ENCODE results near the gene TUFT1. TPM values are rescaled to one million over a fixed set of nuclear protein-coding genes. Genes with fewer than 3 reads are reported as not detected.

The TUFT1 gene
- total RNA-seq, 2 experiments from 2014 or later = 7.2 to 9.6 TPM

DNA sequence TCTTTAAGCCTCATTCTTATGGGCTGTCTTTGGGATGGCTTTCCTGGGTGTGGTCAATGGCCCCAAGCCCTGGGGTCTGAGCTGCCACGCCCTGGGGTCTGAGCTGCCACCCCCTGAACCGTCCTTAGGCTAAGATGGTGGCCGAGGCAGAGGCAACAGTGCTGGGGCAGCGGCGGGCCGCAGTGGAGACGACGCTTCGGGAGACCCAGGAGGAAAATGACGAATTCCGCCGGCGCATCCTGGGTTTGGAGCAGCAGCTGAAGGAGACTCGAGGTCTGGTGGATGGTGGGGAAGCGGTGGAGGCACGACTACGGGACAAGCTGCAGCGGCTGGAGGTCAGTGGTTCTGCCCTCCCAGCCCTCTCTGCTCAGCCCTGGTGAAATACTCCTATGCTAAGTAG, 10.3 kb upstream of the TUFT1 start:
- H3K27me3 Mint-ChIP-seq = no peaks in the 10 kb centered on the region
- no peaks in the 10 kb centered on the region for H3K36me3 Mint-ChIP-seq (ENCODE audit: low read depth)
- peaks cover 3% of the 10 kb centered on the region for H3K4me1 ChIP-seq (ENCODE audit: insufficient read depth, low read length)
- no peak overlapping the region for H3K4me3 ChIP-seq (ENCODE audit: low read length)
- POLR2A ChIA-PET = interaction anchor here (0.6 kb wide), 1 partner anchor 781 kb away, joined by 3 read pairs; no protein-coding TSS in a partner anchor
- H3K27me3 ChIP-seq (ENCODE audit: control insufficient read depth in 1 of 2, insufficient read depth in 2 of 2, low read length in 2 of 2) = no peaks in the 10 kb centered on the region
- no peaks in the 10 kb centered on the region for H3K36me3 ChIP-seq (ENCODE audit: insufficient read depth, low read length)
- H3K4me3 Mint-ChIP-seq = no peak overlapping the region
- no peak for DNase-seq
- H3K27ac ChIP-seq (ENCODE audit: low read depth in 1 of 2, low read length in 2 of 2) = no peak overlapping the region
- no peaks in the 10 kb centered on the region for H3K9me3 ChIP-seq (ENCODE audit: control insufficient read depth in 1 of 2, insufficient read depth in 1 of 2, low read length in 2 of 2)
- H3K4me1 Mint-ChIP-seq (ENCODE audit: low read depth) = no peaks in the 10 kb centered on the region
- TF ChIP-seq, protein P1, sequence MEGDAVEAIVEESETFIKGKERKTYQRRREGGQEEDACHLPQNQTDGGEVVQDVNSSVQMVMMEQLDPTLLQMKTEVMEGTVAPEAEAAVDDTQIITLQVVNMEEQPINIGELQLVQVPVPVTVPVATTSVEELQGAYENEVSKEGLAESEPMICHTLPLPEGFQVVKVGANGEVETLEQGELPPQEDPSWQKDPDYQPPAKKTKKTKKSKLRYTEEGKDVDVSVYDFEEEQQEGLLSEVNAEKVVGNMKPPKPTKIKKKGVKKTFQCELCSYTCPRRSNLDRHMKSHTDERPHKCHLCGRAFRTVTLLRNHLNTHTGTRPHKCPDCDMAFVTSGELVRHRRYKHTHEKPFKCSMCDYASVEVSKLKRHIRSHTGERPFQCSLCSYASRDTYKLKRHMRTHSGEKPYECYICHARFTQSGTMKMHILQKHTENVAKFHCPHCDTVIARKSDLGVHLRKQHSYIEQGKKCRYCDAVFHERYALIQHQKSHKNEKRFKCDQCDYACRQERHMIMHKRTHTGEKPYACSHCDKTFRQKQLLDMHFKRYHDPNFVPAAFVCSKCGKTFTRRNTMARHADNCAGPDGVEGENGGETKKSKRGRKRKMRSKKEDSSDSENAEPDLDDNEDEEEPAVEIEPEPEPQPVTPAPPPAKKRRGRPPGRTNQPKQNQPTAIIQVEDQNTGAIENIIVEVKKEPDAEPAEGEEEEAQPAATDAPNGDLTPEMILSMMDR (IDR thresholded peaks at IDR 0.05) = no peak
- H3K9me3 Mint-ChIP-seq = no peaks in the 10 kb centered on the region
- H3K27ac Mint-ChIP-seq = no peak overlapping the region
- CTCF ChIA-PET = no interaction called here
- intact Hi-C loops (cut with DNase I, micrococcal nuclease) = loop anchor here in 1 of 2 experiments (5.0 kb wide), 1 partner anchor 473 kb away; no protein-coding TSS in a partner anchor
- no peak for ATAC-seq (ENCODE audit: poor library complexity)

DNA sequence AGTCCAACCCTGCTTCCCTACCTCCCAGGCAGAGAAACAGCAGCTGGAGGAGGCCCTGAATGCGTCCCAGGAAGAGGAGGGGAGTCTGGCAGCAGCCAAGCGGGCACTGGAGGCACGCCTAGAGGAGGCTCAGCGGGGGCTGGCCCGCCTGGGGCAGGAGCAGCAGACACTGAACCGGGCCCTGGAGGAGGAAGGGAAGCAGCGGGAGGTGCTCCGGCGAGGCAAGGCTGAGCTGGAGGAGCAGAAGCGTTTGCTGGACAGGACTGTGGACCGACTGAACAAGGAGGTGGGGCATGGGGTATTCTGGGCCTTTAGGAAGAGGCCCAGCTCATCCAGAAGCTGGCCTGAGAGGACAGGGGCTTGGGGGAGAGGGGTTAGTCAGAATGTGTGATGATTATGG, 9.6 kb upstream of the TUFT1 start:
- Histone ChIP-seq H3K36me3 (ENCODE audit: insufficient read depth, low read length) (no peaks in the 10 kb centered on the region), H3K4me1 (ENCODE audit: insufficient read depth, low read length) (peaks cover 4% of the 10 kb centered on the region), H3K27ac (ENCODE audit: low read depth in 1 of 2, low read length in 2 of 2) (no peak overlapping the region), H3K27me3 (ENCODE audit: control insufficient read depth in 1 of 2, insufficient read depth in 2 of 2, low read length in 2 of 2) (no peaks in the 10 kb centered on the region), H3K4me3 (ENCODE audit: low read length) (no peak overlapping the region), H3K9me3 (ENCODE audit: control insufficient read depth in 1 of 2, insufficient read depth in 1 of 2, low read length in 2 of 2) (no peaks in the 10 kb centered on the region)
- ChIA-PET POLR2A (no interaction called here), CTCF (no interaction called here)
- ATAC-seq (ENCODE audit: poor library complexity) (no peak), DNase-seq (no peak)
- intact Hi-C loops (cut with DNase I, micrococcal nuclease) = loop anchor here in 1 of 2 experiments (5.0 kb wide), 1 partner anchor 472 kb away; no protein-coding TSS in a partner anchor
- Mint-ChIP-seq H3K4me1 (ENCODE audit: low read depth) (no peaks in the 10 kb centered on the region), H3K4me3 (no peak overlapping the region), H3K36me3 (ENCODE audit: low read depth) (no peaks in the 10 kb centered on the region), H3K9me3 (no peaks in the 10 kb centered on the region), H3K27me3 (no peaks in the 10 kb centered on the region), H3K27ac (no peak overlapping the region)
- TF ChIP-seq, protein P1 (IDR thresholded peaks at IDR 0.05) = no peak

DNA sequence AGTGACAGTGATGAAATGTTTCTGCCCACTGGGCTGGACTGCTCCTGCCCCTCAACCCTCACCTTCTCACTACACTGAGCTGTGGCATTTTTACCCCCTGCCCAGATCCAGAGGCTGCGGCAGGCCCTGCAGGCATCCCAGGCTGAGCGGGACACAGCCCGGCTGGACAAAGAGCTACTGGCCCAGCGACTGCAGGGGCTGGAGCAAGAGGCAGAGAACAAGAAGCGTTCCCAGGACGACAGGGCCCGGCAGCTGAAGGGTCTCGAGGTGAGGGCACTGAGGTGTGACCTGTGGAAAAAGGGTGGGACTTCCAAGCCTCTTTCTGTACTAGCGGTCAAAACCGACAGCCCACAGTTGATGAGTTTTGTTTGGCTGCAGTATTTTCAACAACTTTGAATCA, 6.2 kb upstream of the TUFT1 start:
- Mint-ChIP-seq H3K27ac (no peak overlapping the region), H3K4me3 (no peak overlapping the region), H3K9me3 (no peaks in the 10 kb centered on the region), H3K36me3 (ENCODE audit: low read depth) (no peaks in the 10 kb centered on the region), H3K4me1 (ENCODE audit: low read depth) (no peaks in the 10 kb centered on the region), H3K27me3 (no peaks in the 10 kb centered on the region)
- ChIA-PET CTCF (no interaction called here), POLR2A (no interaction called here)
- Histone ChIP-seq H3K36me3 (ENCODE audit: insufficient read depth, low read length) (no peaks in the 10 kb centered on the region), H3K27me3 (ENCODE audit: control insufficient read depth in 1 of 2, insufficient read depth in 2 of 2, low read length in 2 of 2) (no peaks in the 10 kb centered on the region), H3K4me3 (ENCODE audit: low read length) (no peak overlapping the region), H3K27ac (ENCODE audit: low read depth in 1 of 2, low read length in 2 of 2) (no peak overlapping the region), H3K4me1 (ENCODE audit: insufficient read depth, low read length) (peaks cover 4% of the 10 kb centered on the region), H3K9me3 (ENCODE audit: control insufficient read depth in 1 of 2, insufficient read depth in 1 of 2, low read length in 2 of 2) (no peaks in the 10 kb centered on the region)
- DNase-seq (no peak), ATAC-seq (ENCODE audit: poor library complexity) (no peak)
- TF ChIP-seq, protein P1 (IDR thresholded peaks at IDR 0.05) = no peak
- intact Hi-C loops (cut with DNase I, micrococcal nuclease) = loop anchor here (1.0 to 5.0 kb wide), 4 partner anchors 200 to 468 kb away; no protein-coding TSS in a partner anchor
